ENCODE results near the gene G3BP2.

Gene G3BP2

GRCh38 chr4:75593393-75593792 is 79.8 kb downstream of the G3BP2 start:
- no peak for DNase-seq (ENCODE audit: low spot score)
- TF ChIP-seq CTCF (IDR thresholded peaks at IDR 0.05; ENCODE audit: extremely low read depth, missing control alignments): no peak
